ENCODE data around the gene NACA2. TPM values are rescaled to one million over a fixed set of nuclear protein-coding genes. Genes with fewer than 3 reads are reported as not detected.

Gene NACA2
- total and polyA plus RNA-seq, 2 of the 4 experiments (the other 2 are of a cell fraction), result not detected

DNA sequence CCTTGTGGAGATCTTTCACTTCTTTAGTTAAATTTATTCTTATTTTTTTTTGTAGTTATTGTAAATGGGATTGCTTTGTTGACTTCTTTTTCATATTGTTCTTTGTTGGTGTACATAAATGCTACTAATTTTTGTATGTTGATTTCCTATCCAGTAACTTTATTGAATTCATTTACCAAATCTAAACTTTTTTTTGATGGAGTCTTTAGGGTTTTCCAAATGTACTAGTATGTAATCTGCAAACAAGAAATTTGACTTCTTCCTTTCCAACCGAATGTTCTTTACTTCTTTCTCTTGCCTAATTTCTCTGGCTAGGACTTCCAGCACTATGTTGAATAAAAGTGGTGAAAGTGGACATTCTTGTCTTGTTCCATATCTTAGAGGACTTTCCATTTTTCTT, 41.8 kb upstream of the NACA2 start:
- no peaks in the 10 kb centered on the region for H3K36me3 ChIP-seq (ENCODE audit: control insufficient read depth, insufficient read depth, low read length)
- no TSS peak for BruUV-seq (replicated peaks)
- ChIA-PET POLR2A (ENCODE audit: unreplicated experiment) (no interaction called here), CTCF (no interaction called here)
- no peak for DNase-seq
- intact Hi-C loops (cut with micrococcal nuclease), result no loop called here
- WGBS, 2 experiments (ENCODE audit: extremely low coverage in 2 of 2, insufficient read length in 1 of 2), result no CpG with 5 or more reads among the region's 1 CpG
- no peak overlapping the region for H2AFZ ChIP-seq (replicated peaks; ENCODE audit: low read length, poor library complexity)
- no peak overlapping the region for H3K23ac ChIP-seq (ENCODE audit: low read depth, low read length)
- no peak overlapping the region for H4K91ac ChIP-seq (ENCODE audit: insufficient read depth, low read depth, low read length)
- no peaks in the 10 kb centered on the region for H3K4me1 ChIP-seq (ENCODE audit: control insufficient read depth, insufficient read depth, low read length)
- H2AK9ac ChIP-seq (replicated peaks; ENCODE audit: low read depth, low read length, poor library complexity), result no peak overlapping the region
- H2BK20ac ChIP-seq (ENCODE audit: low read depth, low read length), result no peak overlapping the region
- H3K27me3 ChIP-seq (ENCODE audit: control insufficient read depth, insufficient read depth, low read length), result peaks cover 2% of the 10 kb centered on the region; the same call in 1 of the 2 replicates
- H3K14ac ChIP-seq (replicated peaks; ENCODE audit: low read depth, low read length), result no peak overlapping the region
- H4K8ac ChIP-seq (ENCODE audit: low read depth in 2 of 2, low read length in 2 of 2), result no peak overlapping the region
- dilution Hi-C loops (cut with HindIII; ENCODE audit: low sequenced_read_pairs, unreplicated experiment), result no loop called here
- no peak overlapping the region for H3K4ac ChIP-seq (ENCODE audit: low read depth, low read length)
- no peak overlapping the region for H3K9ac ChIP-seq (ENCODE audit: low read depth, low read length)
- no peak overlapping the region for H3K4me2 ChIP-seq (ENCODE audit: low read depth, low read length)
- H3K79me1 ChIP-seq (ENCODE audit: low read depth in 1 of 2, low read length in 2 of 2), result no peaks in the 10 kb centered on the region
- in situ Hi-C loops (cut with MboI; ENCODE audit: low sequenced_read_pairs), result loop anchor here (25.0 kb wide), 1 partner anchor 429 kb away; the partner anchor contains the start of gene MED13
- no peak overlapping the region for H3K27ac ChIP-seq (ENCODE audit: insufficient read depth, low read length)
- ATAC-seq (ENCODE audit: low read depth), result no peak
- no peak overlapping the region for H2BK5ac ChIP-seq (ENCODE audit: low read depth, low read length, poor library complexity, severe bottlenecking)
- no peaks in the 10 kb centered on the region for H3K9me1 ChIP-seq (ENCODE audit: insufficient read depth, low read length)
- H2BK15ac ChIP-seq (ENCODE audit: low read depth, low read length), result no peak overlapping the region
- no peak overlapping the region for H2AK5ac ChIP-seq (ENCODE audit: low read depth, low read length)
- H3K9me3 ChIP-seq (ENCODE audit: control insufficient read depth, insufficient read depth, low read length), result peaks cover 3% of the 10 kb centered on the region; the same call in 1 of the 2 replicates
- H4K5ac ChIP-seq (ENCODE audit: low read depth, low read length), result no peak overlapping the region
- H3K18ac ChIP-seq (ENCODE audit: low read depth, low read length), result no peak overlapping the region
- no peak overlapping the region for H3K56ac ChIP-seq (ENCODE audit: extremely low read depth, insufficient read depth, low read length)
- H2BK120ac ChIP-seq (ENCODE audit: low read depth, low read length), result no peak overlapping the region
- no peak overlapping the region for H3K4me3 ChIP-seq (ENCODE audit: insufficient read depth, low read depth, low read length)
- TF ChIP-seq POLR2A (IDR thresholded peaks at IDR 0.05; ENCODE audit: low read depth, low read length), result no peak
- TF ChIP-seq CHD1 (IDR thresholded peaks at IDR 0.05; ENCODE audit: low read depth, low read length), result no peak
- TF ChIP-seq RAD21 (IDR thresholded peaks at IDR 0.05; ENCODE audit: low read length), result no peak
- H4K20me1 ChIP-seq (ENCODE audit: insufficient read depth, low read length), result no peaks in the 10 kb centered on the region

Measured in IMR-90 (cell line).